Endothelial cell of umbilical vein (primary cell): Measurements from ENCODE around the gene ACTR3.

Experiments
- EZH2 ChIP-seq: IDR thresholded peaks from 2 replicates; pipeline ENCODE4 v1.6.1; 2012; ENCODE audit warnings: borderline replicate concordance, low read depth, mild to moderate bottlenecking, moderate library complexity, low read length, inconsistent platforms; ENCODE audit not compliant: severe bottlenecking
- JUN ChIP-seq: IDR thresholded peaks from 2 replicates; pipeline ENCODE4 v1.6.1; 2011; ENCODE audit warnings: borderline replicate concordance, low read depth; ENCODE audit not compliant: insufficient read length, insufficient read depth
- POLR2A ChIP-seq: IDR thresholded peaks from 2 replicates; pipeline ENCODE4 v1.6.1; 2012; ENCODE audit warnings: low read depth, mild to moderate bottlenecking, control low read depth, low read length
- TF ChIP-seq, protein P1 (sequence below), 2 donors: IDR thresholded peaks; 1 replicate in 1 of 2; 2 replicates in 1 of 2; pipeline ENCODE4 v1.5.1; 2011; ENCODE audit warnings: low read length in 2 of 2, mild to moderate bottlenecking in 2 of 2, moderate library complexity in 2 of 2, control low read depth in 1 of 2, inconsistent platforms in 1 of 2, low read depth in 1 of 2; ENCODE audit not compliant: insufficient read depth in 1 of 2; ENCODE audit errors: extremely low read depth in 1 of 2
- TF ChIP-seq, protein P2 (sequence below): IDR thresholded peaks from 2 replicates; pipeline ENCODE4 v1.6.1; 2011; ENCODE audit not compliant: insufficient read depth, insufficient read length

DNA sequence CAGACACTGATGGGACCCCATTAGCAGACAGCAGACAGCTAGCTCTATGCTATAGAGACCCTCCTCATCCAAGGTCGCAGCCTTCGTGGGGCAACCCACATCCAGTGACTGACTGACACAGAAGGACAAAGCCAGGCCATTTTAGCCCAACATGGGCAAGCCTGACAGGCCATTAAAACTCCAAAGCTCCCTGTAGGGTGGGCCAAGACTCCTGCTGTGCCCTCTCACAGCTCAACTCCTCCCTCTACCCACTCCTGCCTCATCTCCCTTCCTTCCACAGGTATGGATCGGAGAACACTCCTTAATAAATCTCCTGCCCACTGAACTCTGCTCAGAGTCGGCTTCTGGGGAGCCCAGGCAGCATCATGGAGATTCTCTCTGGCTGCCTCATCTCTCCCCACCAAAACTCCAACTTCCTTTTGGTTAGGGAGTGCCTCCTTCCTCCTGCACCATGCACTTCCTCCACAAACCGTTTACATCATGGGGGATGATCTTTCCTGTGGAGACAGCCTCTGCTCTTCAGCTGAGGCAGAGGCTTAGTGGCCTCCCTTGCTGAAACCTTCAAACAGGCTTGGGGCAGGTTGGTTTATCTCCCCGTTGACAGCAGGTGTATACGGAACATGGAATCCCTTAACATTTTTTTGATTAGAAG lies 86.5 kb downstream of the ACTR3 start:
- TF ChIP-seq POLR2A (no peak), JUN (no peak), EZH2 (no peak)
- TF ChIP-seq, protein P1, sequence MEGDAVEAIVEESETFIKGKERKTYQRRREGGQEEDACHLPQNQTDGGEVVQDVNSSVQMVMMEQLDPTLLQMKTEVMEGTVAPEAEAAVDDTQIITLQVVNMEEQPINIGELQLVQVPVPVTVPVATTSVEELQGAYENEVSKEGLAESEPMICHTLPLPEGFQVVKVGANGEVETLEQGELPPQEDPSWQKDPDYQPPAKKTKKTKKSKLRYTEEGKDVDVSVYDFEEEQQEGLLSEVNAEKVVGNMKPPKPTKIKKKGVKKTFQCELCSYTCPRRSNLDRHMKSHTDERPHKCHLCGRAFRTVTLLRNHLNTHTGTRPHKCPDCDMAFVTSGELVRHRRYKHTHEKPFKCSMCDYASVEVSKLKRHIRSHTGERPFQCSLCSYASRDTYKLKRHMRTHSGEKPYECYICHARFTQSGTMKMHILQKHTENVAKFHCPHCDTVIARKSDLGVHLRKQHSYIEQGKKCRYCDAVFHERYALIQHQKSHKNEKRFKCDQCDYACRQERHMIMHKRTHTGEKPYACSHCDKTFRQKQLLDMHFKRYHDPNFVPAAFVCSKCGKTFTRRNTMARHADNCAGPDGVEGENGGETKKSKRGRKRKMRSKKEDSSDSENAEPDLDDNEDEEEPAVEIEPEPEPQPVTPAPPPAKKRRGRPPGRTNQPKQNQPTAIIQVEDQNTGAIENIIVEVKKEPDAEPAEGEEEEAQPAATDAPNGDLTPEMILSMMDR (IDR thresholded peaks at IDR 0.05; ENCODE audit: extremely low read depth in 1 of 2, insufficient read depth in 1 of 2, low read depth in 1 of 2, low read length in 2 of 2), result no peak
- TF ChIP-seq, protein P2, sequence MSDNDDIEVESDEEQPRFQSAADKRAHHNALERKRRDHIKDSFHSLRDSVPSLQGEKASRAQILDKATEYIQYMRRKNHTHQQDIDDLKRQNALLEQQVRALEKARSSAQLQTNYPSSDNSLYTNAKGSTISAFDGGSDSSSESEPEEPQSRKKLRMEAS, result no peak
